ENCODE measurements around the gene KCNC2. TPM values are rescaled to one million over a fixed set of nuclear protein-coding genes. Genes with fewer than 3 reads are reported as not detected.

Gene KCNC2
- polyA plus RNA-seq, 3 donors = not detected

DNA sequence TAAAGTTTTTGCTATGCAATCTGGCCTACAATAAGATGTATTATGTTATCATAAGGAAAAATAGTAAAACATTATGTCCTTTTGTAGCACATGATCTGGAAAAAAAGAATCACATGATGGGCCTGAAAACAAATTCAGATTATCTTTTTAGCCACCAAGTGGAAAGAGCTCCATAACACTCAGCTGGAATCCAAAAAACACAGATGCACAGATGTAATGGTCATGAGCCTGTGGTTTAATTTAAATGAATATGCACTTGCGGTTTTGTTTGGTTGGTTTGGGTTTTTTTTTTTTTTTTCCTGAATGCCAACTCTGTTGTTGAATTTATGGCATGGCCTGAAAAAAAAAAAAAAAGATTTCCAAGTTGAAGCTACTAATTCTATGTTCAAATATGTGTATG, 4.1 kb downstream of the KCNC2 start:
- Mint-ChIP-seq H3K4me1 (peaks cover 4% of the 10 kb centered on the region), H3K4me3 (peak overlapping the region in 1 of 2 donors; percentile 65), H3K36me3 (peaks cover 0 to 4% of the 10 kb centered on the region in 2 donors), H3K9me3 (peaks cover 3 to 26% (median 18%) of the 10 kb centered on the region in 7 donors), H3K27me3 (ENCODE audit: low read depth in 3 of 3) (peaks cover 41 to 56% (median 44%) of the 10 kb centered on the region in 3 donors), H3K27ac (no peak overlapping the region)
- no peaks in the 10 kb centered on the region for H4K20me1 ChIP-seq (ENCODE audit: insufficient read depth, low read length)
- H3K4me3 ChIP-seq (replicated peaks in 1 of 3; ENCODE audit: low read depth in 2 of 3, low read length in 3 of 3) = no peak overlapping the region
- peaks cover 0 to 15% of the 10 kb centered on the region in 2 donors for H3K9me3 ChIP-seq (replicated peaks in 1 of 2; ENCODE audit: control insufficient read depth in 1 of 2, insufficient read depth in 1 of 2, low read length in 2 of 2)
- H3K9ac ChIP-seq (ENCODE audit: insufficient read depth, low read length, poor library complexity, severe bottlenecking) = no peak overlapping the region
- H3K27me3 ChIP-seq (ENCODE audit: control insufficient read depth in 2 of 2, insufficient read depth in 2 of 2, low read length in 2 of 2) = peaks cover 41 to 50% of the 10 kb centered on the region in 2 donors
- TF ChIP-seq, protein P1, sequence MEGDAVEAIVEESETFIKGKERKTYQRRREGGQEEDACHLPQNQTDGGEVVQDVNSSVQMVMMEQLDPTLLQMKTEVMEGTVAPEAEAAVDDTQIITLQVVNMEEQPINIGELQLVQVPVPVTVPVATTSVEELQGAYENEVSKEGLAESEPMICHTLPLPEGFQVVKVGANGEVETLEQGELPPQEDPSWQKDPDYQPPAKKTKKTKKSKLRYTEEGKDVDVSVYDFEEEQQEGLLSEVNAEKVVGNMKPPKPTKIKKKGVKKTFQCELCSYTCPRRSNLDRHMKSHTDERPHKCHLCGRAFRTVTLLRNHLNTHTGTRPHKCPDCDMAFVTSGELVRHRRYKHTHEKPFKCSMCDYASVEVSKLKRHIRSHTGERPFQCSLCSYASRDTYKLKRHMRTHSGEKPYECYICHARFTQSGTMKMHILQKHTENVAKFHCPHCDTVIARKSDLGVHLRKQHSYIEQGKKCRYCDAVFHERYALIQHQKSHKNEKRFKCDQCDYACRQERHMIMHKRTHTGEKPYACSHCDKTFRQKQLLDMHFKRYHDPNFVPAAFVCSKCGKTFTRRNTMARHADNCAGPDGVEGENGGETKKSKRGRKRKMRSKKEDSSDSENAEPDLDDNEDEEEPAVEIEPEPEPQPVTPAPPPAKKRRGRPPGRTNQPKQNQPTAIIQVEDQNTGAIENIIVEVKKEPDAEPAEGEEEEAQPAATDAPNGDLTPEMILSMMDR (IDR thresholded peaks at IDR 0.05) = no peak
- DNase-seq = no peak
- no peaks in the 10 kb centered on the region for H3K4me1 ChIP-seq (ENCODE audit: control insufficient read depth in 1 of 2, insufficient read depth in 2 of 2, low read length in 2 of 2)
- no peak overlapping the region for H3K27ac ChIP-seq (ENCODE audit: low read depth in 1 of 2, low read length in 2 of 2)
- H3K36me3 ChIP-seq (replicated peaks in 1 of 2; ENCODE audit: control insufficient read depth in 1 of 2, insufficient read depth in 2 of 2, low read length in 2 of 2) = no peaks in the 10 kb centered on the region
- H3K79me2 ChIP-seq (ENCODE audit: insufficient read depth, low read length) = no peaks in the 10 kb centered on the region
- no peak overlapping the region for H3K4me2 ChIP-seq (replicated peaks; ENCODE audit: extremely low read depth, low read length, poor library complexity, severe bottlenecking)
- intact Hi-C loops (cut with micrococcal nuclease) = no loop called here
- WGBS (ENCODE audit: insufficient coverage) = no CpG with 5 or more reads among the region's 1 CpG
- H2AFZ ChIP-seq (ENCODE audit: insufficient read depth, low read depth, low read length, poor library complexity, severe bottlenecking) = no peak overlapping the region

DNA sequence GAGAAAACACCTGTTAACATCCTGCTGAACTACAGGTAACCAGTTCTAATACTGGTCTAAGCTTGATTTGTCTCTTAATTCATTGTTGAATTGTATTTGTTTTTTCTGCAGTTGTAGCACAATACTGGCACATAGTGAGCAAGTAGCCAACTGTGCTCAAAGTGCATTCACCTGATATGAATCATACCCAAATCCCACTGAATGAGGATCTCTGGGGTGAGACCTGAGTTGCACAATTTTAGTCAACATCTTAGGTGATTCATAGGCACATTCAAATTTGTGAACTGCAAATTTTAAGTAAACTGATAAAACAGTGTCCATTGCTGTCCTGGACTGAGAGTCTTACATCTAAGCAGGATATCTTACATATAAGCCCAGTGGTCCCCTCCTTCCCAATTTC, 12.8 kb downstream of the KCNC2 start:
- H3K27me3 Mint-ChIP-seq (ENCODE audit: low read depth in 3 of 3) = peaks cover 2 to 7% (median 3%) of the 10 kb centered on the region in 3 donors
- Histone ChIP-seq H3K36me3 (replicated peaks in 1 of 2; ENCODE audit: control insufficient read depth in 1 of 2, insufficient read depth in 2 of 2, low read length in 2 of 2) (no peaks in the 10 kb centered on the region), H3K9ac (ENCODE audit: insufficient read depth, low read length, poor library complexity, severe bottlenecking) (no peak overlapping the region), H3K79me2 (ENCODE audit: insufficient read depth, low read length) (no peaks in the 10 kb centered on the region), H3K4me2 (replicated peaks; ENCODE audit: extremely low read depth, low read length, poor library complexity, severe bottlenecking) (no peak overlapping the region), H3K4me1 (ENCODE audit: control insufficient read depth in 1 of 2, insufficient read depth in 2 of 2, low read length in 2 of 2) (no peaks in the 10 kb centered on the region), H4K20me1 (ENCODE audit: insufficient read depth, low read length) (no peaks in the 10 kb centered on the region), H3K27ac (ENCODE audit: low read depth in 1 of 2, low read length in 2 of 2) (no peak overlapping the region), H3K4me3 (replicated peaks in 1 of 3; ENCODE audit: low read depth in 2 of 3, low read length in 3 of 3) (no peak overlapping the region), H3K27me3 (ENCODE audit: control insufficient read depth in 2 of 2, insufficient read depth in 2 of 2, low read length in 2 of 2) (peaks cover 0 to 2% of the 10 kb centered on the region in 2 donors), H3K9me3 (replicated peaks in 1 of 2; ENCODE audit: control insufficient read depth in 1 of 2, insufficient read depth in 1 of 2, low read length in 2 of 2) (no peaks in the 10 kb centered on the region), H2AFZ (ENCODE audit: insufficient read depth, low read depth, low read length, poor library complexity, severe bottlenecking) (no peak overlapping the region)
- H3K4me3 Mint-ChIP-seq = no peak overlapping the region
- intact Hi-C loops (cut with micrococcal nuclease) = no loop called here
- DNase-seq = no peak
- H3K27ac Mint-ChIP-seq = no peak overlapping the region
- H3K9me3 Mint-ChIP-seq = no peaks in the 10 kb centered on the region
- no peaks in the 10 kb centered on the region for H3K4me1 Mint-ChIP-seq
- TF ChIP-seq, protein P1 (IDR thresholded peaks at IDR 0.05) = no peak
- no peaks in the 10 kb centered on the region for H3K36me3 Mint-ChIP-seq

Measured in CD14-positive monocyte (primary cell).